T-helper 2 cell treated with Interferon-gamma antibody and Interleukin-4, amounts not matched to agents 5 μg/mL and 100 μg/mL, for 36 hours (primary cell): ENCODE measurements around the gene MAP9.
A peak's percentile ranks its signal among the peaks of the same experiment; 100 is the strongest.

ENCODE experiments used
- DNase-seq: peaks from one replicate; pipeline ENCODE4 v3.0.0; 2021; ENCODE audit warnings: low spot score
- H3K27ac Mint-ChIP-seq: one replicate; pipeline ENCODE4 v1.8.0; 2021; ENCODE audit warnings: mild to moderate bottlenecking, mixed read lengths
- H3K27me3 Mint-ChIP-seq: one replicate; pipeline ENCODE4 v1.8.0; 2021; ENCODE audit warnings: low read depth, mixed read lengths
- H3K36me3 Mint-ChIP-seq: one replicate; pipeline ENCODE4 v1.8.0; 2021; ENCODE audit warnings: low read depth, mixed read lengths
- H3K4me1 Mint-ChIP-seq: one replicate; pipeline ENCODE4 v1.8.0; 2021; ENCODE audit warnings: low read depth, mixed read lengths
- H3K4me3 Mint-ChIP-seq: one replicate; pipeline ENCODE4 v1.8.0; 2022; ENCODE audit warnings: mild to moderate bottlenecking, moderate library complexity, mixed read lengths
- H3K9me3 Mint-ChIP-seq: one replicate; pipeline ENCODE4 v1.8.0; 2021; ENCODE audit warnings: mixed read lengths

MAP9 gene

GRCh38 chr4:155392481-155393184 is 15.9 kb upstream of the MAP9 start:
- Mint-ChIP-seq H3K4me3 (no peak overlapping the region), H3K4me1 (no peaks in the 10 kb centered on the region), H3K27me3 (no peaks in the 10 kb centered on the region), H3K36me3 (no peaks in the 10 kb centered on the region), H3K27ac (no peak overlapping the region), H3K9me3 (no peaks in the 10 kb centered on the region)
- DNase-seq = no peak

- Mint-ChIP-seq H3K36me3 (no peaks in the 10 kb centered on the region), H3K27me3 (no peaks in the 10 kb centered on the region), H3K4me1 (no peaks in the 10 kb centered on the region), H3K27ac (no peak overlapping the region), H3K9me3 (no peaks in the 10 kb centered on the region), H3K4me3 (no peak overlapping the region)
- DNase-seq = no peak
Measured at GRCh38 chr4:155391932-155392331, 15.2 kb upstream of the MAP9 start.

GRCh38 chr4:155388162-155388561 is 11.4 kb upstream of the MAP9 start:
- Mint-ChIP-seq H3K36me3 (no peaks in the 10 kb centered on the region), H3K9me3 (no peaks in the 10 kb centered on the region), H3K4me1 (no peaks in the 10 kb centered on the region), H3K27me3 (no peaks in the 10 kb centered on the region), H3K27ac (no peak overlapping the region), H3K4me3 (no peak overlapping the region)
- DNase-seq = no peak

- H3K9me3 Mint-ChIP-seq = no peaks in the 10 kb centered on the region
Measured at GRCh38 chr4:155383541-155383940, 6.8 kb upstream of the MAP9 start.

GRCh38 chr4:155377276-155377675 is 511 bp upstream of the MAP9 start:
- Mint-ChIP-seq H3K4me1 (peaks cover 15% of the 10 kb centered on the region), H3K36me3 (no peaks in the 10 kb centered on the region), H3K27ac (no peak overlapping the region), H3K4me3 (peak overlapping the region; percentile 89), H3K9me3 (no peaks in the 10 kb centered on the region), H3K27me3 (no peaks in the 10 kb centered on the region)
- DNase-seq = no peak

More at GRCh38 chr4:155383541-155383940, 6.8 kb upstream of the MAP9 start:
- Mint-ChIP-seq H3K4me3 (no peak overlapping the region), H3K27ac (no peak overlapping the region), H3K4me1 (no peaks in the 10 kb centered on the region), H3K27me3 (no peaks in the 10 kb centered on the region), H3K36me3 (no peaks in the 10 kb centered on the region)
- DNase-seq = no peak

- H3K4me3 Mint-ChIP-seq = no peak overlapping the region
Measured at GRCh38 chr4:155371432-155372043, 5.2 kb downstream of the MAP9 start.

GRCh38 chr4:155367608-155368007 is 9.2 kb downstream of the MAP9 start:
- H3K4me1 Mint-ChIP-seq = peaks cover 4% of the 10 kb centered on the region
- no peak for DNase-seq
- H3K4me3 Mint-ChIP-seq = no peak overlapping the region
- H3K27ac Mint-ChIP-seq = no peak overlapping the region
- no peaks in the 10 kb centered on the region for H3K9me3 Mint-ChIP-seq
- no peaks in the 10 kb centered on the region for H3K36me3 Mint-ChIP-seq
- no peaks in the 10 kb centered on the region for H3K27me3 Mint-ChIP-seq

More at GRCh38 chr4:155371432-155372043, 5.2 kb downstream of the MAP9 start:
- Mint-ChIP-seq H3K27ac (no peak overlapping the region), H3K4me1 (peaks cover 16% of the 10 kb centered on the region), H3K36me3 (no peaks in the 10 kb centered on the region), H3K27me3 (no peaks in the 10 kb centered on the region), H3K9me3 (no peaks in the 10 kb centered on the region)
- no peak for DNase-seq

- no peaks in the 10 kb centered on the region for H3K36me3 Mint-ChIP-seq
- peak; percentile 8 for DNase-seq
- H3K4me1 Mint-ChIP-seq = no peaks in the 10 kb centered on the region
- no peaks in the 10 kb centered on the region for H3K9me3 Mint-ChIP-seq
- no peaks in the 10 kb centered on the region for H3K27me3 Mint-ChIP-seq
- no peak overlapping the region for H3K4me3 Mint-ChIP-seq
- no peak overlapping the region for H3K27ac Mint-ChIP-seq
Measured at GRCh38 chr4:155353923-155354540, 22.7 kb downstream of the MAP9 start.

- no peak overlapping the region for H3K27ac Mint-ChIP-seq
- no peak for DNase-seq
- no peaks in the 10 kb centered on the region for H3K9me3 Mint-ChIP-seq
- no peak overlapping the region for H3K4me3 Mint-ChIP-seq
- no peaks in the 10 kb centered on the region for H3K4me1 Mint-ChIP-seq
- no peaks in the 10 kb centered on the region for H3K36me3 Mint-ChIP-seq
- H3K27me3 Mint-ChIP-seq = no peaks in the 10 kb centered on the region
Measured at GRCh38 chr4:155342142-155342541, 34.6 kb downstream of the MAP9 start.

- H3K4me1 Mint-ChIP-seq = no peaks in the 10 kb centered on the region
- no peak overlapping the region for H3K4me3 Mint-ChIP-seq
- H3K9me3 Mint-ChIP-seq = no peaks in the 10 kb centered on the region
- DNase-seq = no peak
- no peaks in the 10 kb centered on the region for H3K27me3 Mint-ChIP-seq
- H3K27ac Mint-ChIP-seq = no peak overlapping the region
- H3K36me3 Mint-ChIP-seq = no peaks in the 10 kb centered on the region
Measured at GRCh38 chr4:155339999-155340398, 36.8 kb downstream of the MAP9 start.

- Mint-ChIP-seq H3K27me3 (no peaks in the 10 kb centered on the region), H3K4me1 (no peaks in the 10 kb centered on the region), H3K27ac (no peak overlapping the region), H3K36me3 (no peaks in the 10 kb centered on the region), H3K9me3 (no peaks in the 10 kb centered on the region), H3K4me3 (no peak overlapping the region)
- no peak for DNase-seq
Measured at GRCh38 chr4:155339588-155339987, 37.2 kb downstream of the MAP9 start.

GRCh38 chr4:155338196-155338595 is 38.6 kb downstream of the MAP9 start:
- Mint-ChIP-seq H3K9me3 (no peaks in the 10 kb centered on the region), H3K4me1 (no peaks in the 10 kb centered on the region), H3K36me3 (no peaks in the 10 kb centered on the region), H3K27me3 (no peaks in the 10 kb centered on the region), H3K4me3 (no peak overlapping the region), H3K27ac (no peak overlapping the region)
- no peak for DNase-seq

GRCh38 chr4:155336242-155336641 is 40.5 kb downstream of the MAP9 start:
- Mint-ChIP-seq H3K4me3 (no peak overlapping the region), H3K9me3 (no peaks in the 10 kb centered on the region), H3K36me3 (no peaks in the 10 kb centered on the region), H3K27me3 (no peaks in the 10 kb centered on the region), H3K4me1 (no peaks in the 10 kb centered on the region), H3K27ac (no peak overlapping the region)
- no peak for DNase-seq

- Mint-ChIP-seq H3K4me3 (no peak overlapping the region), H3K27ac (no peak overlapping the region), H3K27me3 (no peaks in the 10 kb centered on the region), H3K4me1 (no peaks in the 10 kb centered on the region), H3K9me3 (no peaks in the 10 kb centered on the region), H3K36me3 (no peaks in the 10 kb centered on the region)
- no peak for DNase-seq
Measured at GRCh38 chr4:155331478-155331877, 45.3 kb downstream of the MAP9 start.
